GM19397 (cell line): ENCODE results near the gene TRMT44.
A peak's percentile ranks its signal among the peaks of the same experiment; 100 is the strongest.

Experiments used
- ATAC-seq: cut with Tn5 transposase; IDR thresholded peaks from one replicate; pipeline ENCODE4 v1.9.1; 2021; ENCODE audit warnings: mild to moderate bottlenecking, moderate library complexity; ENCODE audit not compliant: unreplicated experiment

The TRMT44 gene

GRCh38 chr4:8434251-8435073, 6.1 kb upstream of the TRMT44 start:
- no peak for ATAC-seq

DNA sequence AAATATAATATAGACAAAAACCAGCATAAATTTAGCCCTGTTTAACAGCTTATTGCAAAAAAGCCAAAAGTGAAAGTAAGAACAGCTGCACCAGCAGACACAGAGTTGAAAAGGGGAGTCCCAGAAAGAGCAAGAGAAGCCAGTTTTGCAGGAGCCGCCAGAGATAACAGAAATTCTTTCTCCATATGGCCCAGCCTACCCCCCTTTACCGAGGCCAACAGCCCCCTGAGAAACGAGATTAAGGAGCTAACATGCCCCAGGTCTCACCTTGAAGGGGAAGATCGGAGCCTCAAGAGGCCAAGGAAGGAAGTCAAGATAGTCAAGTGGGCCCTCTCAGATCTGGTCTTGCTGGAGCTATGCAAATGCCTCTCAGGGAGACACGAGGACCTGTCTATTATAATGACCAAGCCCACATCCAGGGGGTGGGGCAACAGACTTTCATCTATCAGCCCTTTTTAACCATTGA, 4.9 kb upstream of the TRMT44 start:
- ATAC-seq: peak; percentile 51

DNA sequence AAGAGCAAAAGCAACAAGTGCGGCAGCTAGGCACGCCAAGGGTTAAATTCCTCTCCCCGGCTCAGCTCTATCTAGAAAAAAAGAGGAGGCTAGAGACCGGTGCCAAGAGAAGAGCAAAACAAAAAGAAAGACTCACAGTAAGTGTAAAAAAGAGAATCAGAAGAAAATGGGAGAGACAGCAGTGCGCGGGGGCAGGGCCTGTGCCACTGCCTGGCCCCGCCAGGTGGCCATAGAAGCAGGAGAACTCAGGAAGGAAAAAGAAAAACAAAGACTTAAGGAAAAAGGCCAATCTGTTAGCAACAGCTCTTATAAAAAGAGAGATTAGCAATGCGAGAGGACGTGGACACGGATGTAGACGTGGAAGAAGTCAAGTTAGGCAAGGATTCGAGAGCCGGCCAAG, 3.3 kb upstream of the TRMT44 start:
- no peak for ATAC-seq

DNA sequence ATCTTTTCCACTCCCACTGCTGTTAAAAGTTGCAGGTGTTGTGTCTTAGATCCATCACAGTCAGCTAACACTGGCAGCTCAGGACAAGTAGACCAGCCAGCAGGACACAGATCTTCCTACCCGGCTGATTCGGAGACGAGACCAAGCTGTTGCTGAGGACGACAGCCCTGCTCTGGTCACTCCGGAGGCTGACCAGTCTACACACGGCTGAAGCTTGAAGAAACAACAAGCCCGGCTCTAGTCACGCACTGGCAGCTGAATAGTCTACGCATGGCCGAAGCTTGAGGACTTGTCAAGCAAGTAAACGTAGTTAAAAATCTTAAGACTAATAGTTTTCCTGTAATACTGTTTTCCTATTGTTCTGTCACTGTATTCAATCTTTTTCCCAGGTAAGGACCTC, 1.8 kb upstream of the TRMT44 start:
- ATAC-seq: no peak

- ATAC-seq: no peak
Measured at GRCh38 chr4:8439168-8439567, 1.4 kb upstream of the TRMT44 start.

DNA sequence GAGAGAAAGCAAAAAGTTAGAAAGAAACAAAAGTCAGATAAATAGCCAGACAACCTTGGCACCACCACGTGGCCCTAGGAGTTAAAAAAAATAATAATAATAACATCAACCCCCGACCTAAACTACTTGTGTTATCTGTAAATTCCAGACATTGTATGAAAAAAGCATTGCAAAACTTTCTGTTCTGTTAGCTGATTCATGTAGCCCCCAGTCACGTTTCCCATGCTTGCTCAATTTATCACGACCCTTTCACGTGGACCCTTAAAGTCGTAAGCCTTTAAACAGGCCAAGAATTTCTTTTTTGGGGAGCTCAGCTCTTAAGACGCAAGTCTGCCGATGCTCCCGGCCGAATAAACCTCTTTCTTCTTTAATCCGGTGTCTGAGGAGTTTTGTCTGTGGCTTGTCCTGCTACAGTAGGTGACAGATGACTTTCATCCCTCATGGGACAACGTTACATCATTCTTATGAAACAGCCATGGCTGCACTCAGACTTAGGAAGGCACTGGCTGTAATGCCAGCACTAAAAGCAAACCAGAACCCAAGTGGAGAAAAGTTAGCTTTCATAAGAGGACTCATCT, 574 bp upstream of the TRMT44 start:
- ATAC-seq: peak; percentile 19

GRCh38 chr4:8441499-8442091, 1.0 kb downstream of the TRMT44 start:
- ATAC-seq: no peak

GRCh38 chr4:8442596-8443358, 2.2 kb downstream of the TRMT44 start:
- ATAC-seq: no peak

- no peak for ATAC-seq
Measured at GRCh38 chr4:8443801-8444200, 3.2 kb downstream of the TRMT44 start.

- ATAC-seq: no peak
Measured at GRCh38 chr4:8446122-8446521, 5.5 kb downstream of the TRMT44 start.

- no peak for ATAC-seq
Measured at GRCh38 chr4:8451440-8452182, 11.0 kb downstream of the TRMT44 start.

DNA sequence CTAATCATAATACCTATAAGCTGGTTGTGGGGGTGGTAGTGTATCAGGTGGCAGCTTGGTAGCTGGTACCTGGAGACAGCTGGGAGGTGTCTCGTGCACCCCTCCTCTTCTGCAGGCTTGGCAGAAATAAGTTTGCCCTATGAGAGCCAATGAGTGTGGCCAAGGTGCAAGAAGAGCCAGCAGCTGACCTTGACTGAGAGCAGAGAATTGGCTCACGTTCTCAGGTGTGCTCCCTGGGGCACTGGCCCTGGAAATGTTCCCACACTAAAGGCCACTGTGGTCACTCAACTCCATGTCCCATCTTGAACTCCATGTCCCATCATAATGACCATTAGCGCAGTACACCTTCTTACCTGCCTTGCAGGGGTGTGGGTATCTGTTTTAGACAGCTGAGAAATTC, 13.4 kb downstream of the TRMT44 start:
- no peak for ATAC-seq

DNA sequence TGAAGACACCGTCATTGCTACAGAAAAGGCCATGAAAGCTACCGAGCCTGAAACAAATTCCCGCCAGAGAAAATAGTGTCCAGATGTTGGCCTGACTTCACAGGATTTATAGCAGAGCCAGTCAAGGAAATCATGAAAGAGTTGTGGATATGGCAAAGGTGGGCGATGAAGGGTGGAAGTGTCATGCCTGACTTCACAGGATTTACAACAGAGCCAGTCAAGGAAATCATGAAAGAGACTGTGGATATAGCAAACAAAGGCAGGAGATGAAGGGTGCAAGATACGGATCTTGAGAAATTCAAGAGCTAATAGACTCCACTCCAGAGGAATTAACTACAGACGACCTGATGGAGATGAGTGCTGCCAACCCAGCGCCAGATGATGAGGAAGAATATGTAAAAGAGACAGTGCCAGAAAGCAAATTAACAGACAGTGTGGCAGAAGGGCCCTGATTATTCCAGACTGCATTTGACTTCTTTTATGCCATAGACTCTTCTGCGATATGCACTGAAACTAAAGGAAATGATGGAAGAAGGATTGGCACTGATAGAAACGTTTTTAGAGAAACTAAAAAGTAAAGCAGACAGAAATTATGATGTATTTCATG, 17.2 kb downstream of the TRMT44 start:
- ATAC-seq: no peak

- ATAC-seq: no peak
Measured at GRCh38 chr4:8459867-8460445, 19.4 kb downstream of the TRMT44 start.

DNA sequence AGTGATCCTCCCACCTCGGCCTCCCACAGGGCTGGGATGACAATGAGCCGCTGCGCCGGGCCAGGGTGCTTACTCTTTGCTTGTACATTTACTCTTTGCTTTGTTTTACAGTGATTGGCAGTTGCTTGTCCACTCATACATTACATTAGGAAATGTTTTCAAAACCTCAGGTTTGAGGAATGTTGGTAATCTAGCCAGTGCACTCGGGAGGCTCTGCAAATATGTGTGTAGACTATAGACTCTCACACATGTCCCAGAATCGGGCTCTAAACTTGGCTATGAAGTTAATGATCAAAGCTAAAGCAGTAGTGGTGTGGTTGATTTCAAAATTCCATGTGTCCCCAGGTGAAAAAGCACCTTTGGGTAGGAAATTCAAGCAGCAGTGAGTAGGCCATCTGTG, 20.5 kb downstream of the TRMT44 start:
- no peak for ATAC-seq

GRCh38 chr4:8461616-8462015, 21.0 kb downstream of the TRMT44 start:
- no peak for ATAC-seq

DNA sequence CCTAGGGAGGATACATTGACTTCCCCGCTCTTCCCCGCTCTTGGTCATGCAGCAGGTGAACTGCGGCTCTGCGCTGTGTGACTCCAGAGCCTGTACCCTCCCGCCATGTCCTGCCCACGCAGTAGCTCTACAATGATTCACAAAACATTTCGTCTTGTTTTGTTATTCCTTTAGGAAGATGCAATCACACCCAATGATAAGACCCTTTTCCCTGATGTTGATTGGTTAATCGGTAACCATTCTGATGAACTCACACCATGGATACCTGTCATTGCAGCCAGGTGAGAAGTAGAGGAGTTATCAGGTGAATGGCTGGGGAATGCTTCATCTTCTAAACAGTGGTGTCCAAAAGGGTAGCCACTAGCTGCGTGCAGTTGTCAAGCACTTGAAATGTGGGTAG, 23.2 kb downstream of the TRMT44 start:
- no peak for ATAC-seq

DNA sequence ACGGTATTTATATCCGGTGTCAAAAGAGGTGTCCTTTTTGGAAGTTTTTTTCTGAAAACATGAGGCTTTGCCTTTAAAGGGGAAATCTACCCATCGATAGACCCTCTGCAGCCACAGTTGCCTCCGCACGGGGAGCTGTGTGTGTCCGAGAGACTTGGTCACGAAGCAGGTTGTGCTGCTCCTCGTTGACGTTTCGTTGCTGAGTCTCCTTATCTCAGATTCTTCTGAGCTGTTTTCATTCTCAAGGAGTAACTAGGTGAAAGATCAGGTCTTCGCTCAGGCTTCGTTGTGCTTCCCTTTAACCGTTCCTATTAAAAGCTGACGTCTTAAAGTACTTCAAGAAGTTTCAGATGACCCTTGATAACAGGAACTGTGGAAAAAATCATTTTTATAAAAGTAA, 23.8 kb downstream of the TRMT44 start:
- ATAC-seq: no peak

GRCh38 chr4:8465615-8466611, 25.3 kb downstream of the TRMT44 start:
- no peak for ATAC-seq
